Small intestine (tissue), 7 donors: ENCODE data around the gene SRRD. TPM values are rescaled to one million over a fixed set of nuclear protein-coding genes. Genes with fewer than 3 reads are reported as not detected.

Source experiments
- DNase-seq, 2 donors: peaks; one replicate each; pipeline versions ENCODE4 v3.0.0 to v3.0.0-alpha.2; 2013
- FAIRE-seq: peaks from 2 replicates; lab custom pipeline; 2012; peaks lifted over from hg19 to GRCh38; lab: Jason Lieb, UNC
- H3K27ac ChIP-seq, 3 donors: one replicate each; pipeline ENCODE4 v1.5.1; 2013; ENCODE audit warnings: low read length in 2 of 3, mild to moderate bottlenecking in 2 of 3, control low read depth in 1 of 3, inconsistent platforms in 1 of 3, low read depth in 1 of 3, moderate library complexity in 1 of 3
- H3K27me3 ChIP-seq, 3 donors: one replicate each; pipeline ENCODE4 v1.6.1; 2013; ENCODE audit warnings: low read length in 3 of 3, inconsistent platforms in 1 of 3; ENCODE audit not compliant: control insufficient read depth in 3 of 3, insufficient read depth in 3 of 3
- H3K36me3 ChIP-seq, 3 donors: one replicate each; pipeline ENCODE4 v1.6.1; 2013; ENCODE audit warnings: low read length in 3 of 3, inconsistent platforms in 1 of 3, low read depth in 1 of 3, mild to moderate bottlenecking in 1 of 3, moderate library complexity in 1 of 3; ENCODE audit not compliant: control insufficient read depth in 3 of 3, insufficient read depth in 2 of 3
- H3K4me1 ChIP-seq, 3 donors: one replicate each; pipeline ENCODE4 v1.6.1; 2013; ENCODE audit warnings: low read length in 2 of 3, inconsistent platforms in 1 of 3, low read depth in 1 of 3, mild to moderate bottlenecking in 1 of 3, moderate library complexity in 1 of 3; ENCODE audit not compliant: control insufficient read depth in 3 of 3, insufficient read depth in 2 of 3
- H3K4me3 ChIP-seq, 3 donors: one replicate each; pipeline ENCODE4 v1.5.1; 2013; ENCODE audit warnings: low read length in 3 of 3, control low read depth in 1 of 3, inconsistent platforms in 1 of 3, low read depth in 1 of 3, mild to moderate bottlenecking in 1 of 3, moderate library complexity in 1 of 3
- H3K9me3 ChIP-seq, 2 donors: one replicate each; pipeline ENCODE4 v1.6.1; 2013; ENCODE audit warnings: low read depth in 1 of 2, low read length in 1 of 2; ENCODE audit not compliant: control insufficient read depth in 2 of 2, insufficient read depth in 1 of 2
- WGBS, 3 donors: extraction: QIAGEN DNeasy Blood & Tissue Kit; methylation state at CpG; one replicate each; pipeline ENCODE4 v1.1.7; 2013; 5-methylcytosine and 5-hydroxymethylcytosine counted together
- polyA plus RNA-seq, 4 donors: library from polyadenylated mRNA; stranded (reverse) in 3 of 4; unstranded in 1 of 4; fragments of 200-250 nt in 3 of 4; fragments of 120-200 nt in 1 of 4; gene quantifications; one replicate each; pipeline versions ENCODE4 v1.2.1 to v1.2.3, GENCODE V29; 2013
- donor health status: healthy with polysubstance abuse.
- donor health status: control.
- donor health status: control.
- donor health status: Bipolar disorder and iron deficiency.
- donor health status: healthy.

The SRRD gene
- polyA plus RNA-seq, 4 donors, result 9.2 to 18.0 (median 13.5) TPM

DNA sequence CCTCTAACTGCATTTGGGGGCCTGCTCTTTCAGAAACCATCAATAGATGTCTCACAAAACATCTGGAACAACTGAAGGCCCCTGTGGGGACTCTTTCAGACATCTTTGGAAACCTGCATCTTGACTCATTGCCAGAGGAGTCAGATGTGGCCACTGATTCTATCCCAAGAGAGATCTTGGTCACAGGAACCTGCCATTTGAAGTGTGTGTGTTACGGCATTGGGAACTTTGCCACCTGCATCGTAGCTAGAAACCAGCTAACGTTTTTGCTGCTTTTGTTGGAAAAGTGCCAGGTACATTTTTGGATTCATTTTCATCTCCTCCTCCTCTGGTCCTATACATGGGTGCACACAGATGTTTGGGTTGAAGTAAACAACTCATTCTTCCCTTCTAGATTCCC lies 4.3 kb downstream of the SRRD start:
- Histone ChIP-seq H3K27me3 (no peaks in the 10 kb centered on the region), H3K4me1 (peaks cover under 1 to 12% (median 7%) of the 10 kb centered on the region in 3 donors), H3K9me3 (no peaks in the 10 kb centered on the region), H3K4me3 (no peak overlapping the region), H3K36me3 (peaks cover 9 to 36% (median 27%) of the 10 kb centered on the region in 3 donors), H3K27ac (no peak overlapping the region)
- 49 to 57% (median 54%) methylated on average over 3 of the region's 3 CpGs for WGBS, 3 donors
- FAIRE-seq, result no peak
- no peak for DNase-seq

DNA sequence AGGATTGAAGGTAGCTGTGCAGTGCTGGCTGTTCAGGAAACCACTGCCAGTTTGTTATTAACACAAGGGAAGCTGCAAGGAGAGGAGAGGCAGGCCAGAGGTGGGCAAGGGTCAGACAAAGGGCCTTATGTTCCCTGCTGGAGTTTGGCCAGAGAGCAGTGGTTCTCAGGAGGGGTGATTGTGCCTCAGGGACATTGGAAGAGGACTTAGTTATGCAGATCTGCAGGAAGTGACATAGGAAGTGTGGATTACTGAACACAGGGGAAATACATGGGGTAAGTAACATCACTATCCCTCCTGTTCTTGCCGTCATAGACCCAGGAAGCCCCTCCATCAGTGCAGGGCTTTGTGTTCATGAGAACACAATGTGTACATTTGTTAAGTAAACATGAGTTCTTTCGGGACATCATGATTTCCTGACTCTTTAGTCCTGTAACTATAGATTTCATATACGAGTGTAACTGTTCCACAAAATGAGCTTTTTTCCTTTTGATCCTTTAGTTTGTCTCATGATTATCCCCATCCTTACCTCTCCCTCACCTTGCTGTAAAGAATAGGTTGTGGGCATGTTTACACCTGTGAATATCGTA lies 5.9 kb downstream of the SRRD start:
- Histone ChIP-seq H3K4me1 (peaks cover 0 to 7% (median 4%) of the 10 kb centered on the region in 3 donors), H3K9me3 (no peaks in the 10 kb centered on the region), H3K27me3 (no peaks in the 10 kb centered on the region), H3K27ac (no peak overlapping the region), H3K36me3 (peaks cover 20 to 46% (median 33%) of the 10 kb centered on the region in 3 donors), H3K4me3 (no peak overlapping the region)
- FAIRE-seq, result no peak
- DNase-seq, result peak in 1 of 2 donors; percentile 21
- 79 to 81% (median 80%) methylated on average over 4 of the region's 4 CpGs for WGBS, 3 donors

DNA sequence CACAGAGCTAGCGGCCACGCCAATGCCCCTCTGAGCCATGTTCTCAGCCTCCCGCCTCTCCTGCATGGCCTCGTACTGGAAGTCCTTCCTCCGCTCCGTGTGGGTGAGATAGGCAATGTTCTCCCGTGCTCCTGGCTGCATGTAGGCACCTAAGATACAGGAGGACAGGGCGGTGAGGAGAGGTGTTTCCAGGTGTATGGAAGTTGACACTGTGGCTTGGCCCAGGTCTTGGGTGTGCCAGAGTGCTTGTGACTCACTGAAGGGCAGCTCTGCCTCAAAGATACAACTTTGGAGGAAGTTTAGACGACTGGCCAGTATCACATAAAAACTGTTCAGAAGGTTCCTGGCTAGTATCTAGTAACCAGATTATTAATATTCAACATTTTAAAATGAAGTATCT lies 8.5 kb downstream of the SRRD start:
- FAIRE-seq (no peak), DNase-seq (no peak)
- H3K4me3 ChIP-seq, result no peak overlapping the region
- peaks cover 0 to 9% (median 0%) of the 10 kb centered on the region in 3 donors for H3K4me1 ChIP-seq
- WGBS, 3 donors, result 89 to 91% (median 91%) methylated on average over 9 of the region's 9 CpGs
- H3K27ac ChIP-seq, result no peak overlapping the region
- H3K27me3 ChIP-seq, result no peaks in the 10 kb centered on the region
- H3K9me3 ChIP-seq, result no peaks in the 10 kb centered on the region
- H3K36me3 ChIP-seq, result peaks cover 22 to 63% (median 43%) of the 10 kb centered on the region in 3 donors

DNA sequence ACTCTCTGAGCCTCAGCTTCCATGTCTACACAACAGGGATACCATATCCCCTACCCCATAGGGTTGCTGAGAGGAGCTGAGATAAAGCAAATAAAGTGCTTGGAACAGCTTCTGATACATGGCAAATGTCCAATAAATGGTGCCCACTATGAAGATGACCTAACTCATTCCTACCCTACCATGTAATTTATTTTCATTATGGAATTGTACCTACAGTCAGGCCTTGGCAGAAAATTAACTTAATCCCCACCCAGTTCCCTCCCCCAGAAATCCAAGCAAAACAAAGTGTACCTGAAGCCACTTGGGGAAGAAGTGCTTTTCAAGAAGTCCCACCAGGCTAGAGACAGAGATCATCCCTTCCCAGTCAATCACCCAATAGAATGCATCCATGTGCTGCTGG lies 10.8 kb downstream of the SRRD start:
- no peak for FAIRE-seq

DNA sequence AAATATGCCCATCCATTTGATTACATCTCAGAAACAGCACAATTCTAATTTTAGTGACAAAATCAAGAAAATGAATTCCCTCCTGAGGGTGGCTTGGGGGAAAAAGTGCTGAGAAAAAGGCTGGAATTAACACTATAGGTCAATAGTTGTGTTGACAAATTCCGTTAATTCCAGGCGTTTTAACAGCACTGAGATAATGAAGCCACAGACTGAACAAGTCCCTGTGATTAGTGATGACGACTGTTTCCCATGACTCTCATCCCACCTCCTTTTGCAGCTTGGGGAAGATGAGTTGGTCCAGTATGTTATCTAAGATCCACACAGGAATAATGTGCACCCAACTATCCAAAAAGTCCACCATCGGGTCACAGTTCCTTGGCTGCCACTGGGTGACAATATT lies 12.8 kb downstream of the SRRD start:
- H3K4me3 ChIP-seq, result no peak overlapping the region
- DNase-seq, result no peak
- WGBS, 3 donors, result 18 to 74% (median 45%) methylated on average over 4 of the region's 4 CpGs
- H3K9me3 ChIP-seq, result no peaks in the 10 kb centered on the region
- H3K4me1 ChIP-seq, result peaks cover 0 to 5% (median 0%) of the 10 kb centered on the region in 3 donors
- FAIRE-seq, result no peak
- no peaks in the 10 kb centered on the region for H3K27me3 ChIP-seq
- peaks cover 31 to 62% (median 36%) of the 10 kb centered on the region in 3 donors for H3K36me3 ChIP-seq
- H3K27ac ChIP-seq, result no peak overlapping the region

More for the DNA sequence above, 10.8 kb downstream of the SRRD start:
- DNase-seq, result no peak
- H3K4me3 ChIP-seq, result no peak overlapping the region
- H3K36me3 ChIP-seq, result peaks cover 29 to 61% (median 42%) of the 10 kb centered on the region in 3 donors
- H3K4me1 ChIP-seq, result peaks cover 0 to 5% (median 0%) of the 10 kb centered on the region in 3 donors
- no peak overlapping the region for H3K27ac ChIP-seq
- H3K9me3 ChIP-seq, result no peaks in the 10 kb centered on the region
- H3K27me3 ChIP-seq, result no peaks in the 10 kb centered on the region

DNA sequence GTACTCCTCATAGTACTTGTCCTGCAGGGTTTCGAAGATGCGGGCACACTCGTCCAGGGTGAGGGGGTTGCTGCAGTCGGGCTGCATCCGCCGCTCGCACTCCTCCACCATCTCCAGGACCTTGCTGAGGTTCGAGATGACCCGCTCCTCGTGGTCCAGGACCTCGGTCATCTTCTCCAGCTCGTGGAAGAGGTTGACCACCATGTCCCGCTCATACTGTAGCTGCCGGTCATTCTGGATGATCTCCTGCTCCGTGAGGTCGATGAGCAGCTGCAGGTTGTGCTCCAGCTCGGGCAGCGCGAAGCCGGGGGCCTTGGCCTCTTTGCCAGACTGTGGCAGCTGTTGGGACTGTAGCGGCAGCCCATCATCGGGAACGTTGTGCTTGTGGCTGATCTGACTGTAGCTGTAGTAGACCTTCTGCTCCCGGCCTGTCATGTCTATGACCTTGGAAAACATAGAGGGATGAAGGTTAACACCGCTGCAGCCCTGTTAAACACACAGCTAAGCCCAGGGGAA lies 15.6 kb downstream of the SRRD start:
- DNase-seq, result no peak
- H3K9me3 ChIP-seq, result no peaks in the 10 kb centered on the region
- no peak overlapping the region for H3K27ac ChIP-seq
- H3K4me3 ChIP-seq, result no peak overlapping the region
- 92 to 93% (median 92%) methylated on average over 25 of the region's 25 CpGs for WGBS, 3 donors
- peaks cover 21 to 55% (median 34%) of the 10 kb centered on the region in 3 donors for H3K36me3 ChIP-seq
- H3K27me3 ChIP-seq, result no peaks in the 10 kb centered on the region
- no peak for FAIRE-seq
- H3K4me1 ChIP-seq, result peaks cover 0 to 5% (median 3%) of the 10 kb centered on the region in 3 donors

DNA sequence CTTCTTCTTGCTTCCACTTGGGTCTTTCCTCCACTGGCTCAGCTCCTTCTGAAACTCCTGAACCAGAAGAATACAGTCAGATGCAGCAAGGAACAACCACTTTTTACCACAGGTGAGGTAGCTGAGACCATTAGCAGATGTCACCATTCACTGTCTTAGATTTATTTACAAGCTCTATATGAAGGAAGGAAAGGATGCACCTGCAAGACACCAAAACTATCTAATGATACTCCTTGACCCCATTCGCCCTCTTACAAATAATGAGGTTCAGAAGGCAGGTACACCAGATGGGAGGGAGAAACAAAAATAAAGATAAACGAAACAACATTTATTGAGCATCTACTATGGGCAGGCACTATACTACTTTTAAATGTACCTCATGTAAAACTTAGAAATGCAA lies 18.3 kb downstream of the SRRD start:
- peaks cover 32 to 56% (median 36%) of the 10 kb centered on the region in 3 donors for H3K36me3 ChIP-seq
- H3K9me3 ChIP-seq, result no peaks in the 10 kb centered on the region
- no peak overlapping the region for H3K4me3 ChIP-seq
- peaks cover 0 to 3% (median 2%) of the 10 kb centered on the region in 3 donors for H3K4me1 ChIP-seq
- WGBS, 3 donors, result 81 to 89% (median 88%) methylated on average over 2 of the region's 2 CpGs
- no peak overlapping the region for H3K27ac ChIP-seq
- no peaks in the 10 kb centered on the region for H3K27me3 ChIP-seq
- DNase-seq (no peak), FAIRE-seq (no peak)

DNA sequence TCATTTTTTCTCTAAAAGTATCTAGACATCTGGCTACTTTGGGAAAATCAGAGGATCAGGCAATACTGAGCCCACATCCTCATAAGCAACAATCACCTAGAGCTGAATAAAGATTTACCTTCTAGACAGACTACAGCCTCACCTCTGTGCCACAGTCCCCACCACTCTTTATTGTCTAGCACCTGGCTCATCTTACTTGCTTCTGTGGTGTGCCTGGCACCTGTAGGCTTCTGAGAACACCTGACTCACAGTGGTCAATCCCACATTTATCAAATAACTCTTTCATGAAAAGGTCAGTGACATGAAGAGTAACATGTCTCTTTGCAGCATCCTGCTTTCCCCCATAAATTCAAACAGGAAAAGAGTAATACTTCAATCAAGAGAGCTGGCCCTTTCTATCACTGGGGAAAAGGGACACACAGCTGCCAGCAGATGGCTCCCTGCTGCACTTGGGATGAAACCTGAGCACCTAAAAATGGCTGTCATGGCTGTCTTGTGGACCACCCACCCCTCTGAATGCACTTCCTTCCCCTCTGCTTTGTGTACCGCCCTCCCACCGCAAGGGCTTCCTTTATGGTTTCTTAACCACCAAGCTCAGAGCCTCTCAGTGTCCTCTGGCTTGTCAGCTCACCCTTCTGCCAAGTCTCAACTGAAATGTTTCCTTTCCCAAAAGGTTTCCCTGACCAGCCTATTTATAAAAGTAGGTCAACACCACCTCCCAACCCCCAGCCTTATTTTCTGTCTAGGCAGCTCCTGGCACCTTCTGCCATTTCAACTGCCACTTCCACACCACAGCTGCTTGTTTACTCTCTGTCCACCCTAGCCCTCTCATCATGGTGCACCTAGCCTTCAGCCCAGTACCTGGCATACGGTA lies 19.2 kb downstream of the SRRD start:
- Histone ChIP-seq H3K27ac (peak overlapping the region in 1 of 3 donors; percentile 4), H3K4me3 (no peak overlapping the region), H3K36me3 (peaks cover 34 to 58% (median 36%) of the 10 kb centered on the region in 3 donors), H3K27me3 (no peaks in the 10 kb centered on the region), H3K4me1 (peaks cover 0 to 3% (median 0%) of the 10 kb centered on the region in 3 donors), H3K9me3 (no peaks in the 10 kb centered on the region)
- DNase-seq, result peak; percentile 40 to 44
- WGBS, 3 donors, result 38 to 65% (median 65%) methylated on average over 3 of the region's 3 CpGs
- FAIRE-seq, result no peak
